Breast epithelium (tissue), 3 donors: ENCODE results near the gene GJB3.
"Not testable (repeated sequence)": the region's sequence is repeated elsewhere in the genome, so short reads cannot be mapped to it uniquely, and the experiment has no call there.

Experiments
- CTCF ChIP-seq, 3 donors: fragments of 450-650 bp; IDR thresholded peaks; one replicate each; pipeline ENCODE4 v1.5.1; 2016 to 2017; ENCODE audit warnings: antibody characterized with exemption in 3 of 3, mild to moderate bottlenecking in 3 of 3, moderate library complexity in 3 of 3
- POLR2AphosphoS5 ChIP-seq, 3 donors: sonication (generic); formaldehyde crosslinking; IDR thresholded peaks; one replicate each; pipeline ENCODE4 v1.6.1; 2017; ENCODE audit warnings: antibody characterized with exemption in 3 of 3

GRCh38 chr1:34773114-34773513, 7.9 kb upstream of the GJB3 start:
- TF ChIP-seq CTCF, POLR2AphosphoS5 (IDR thresholded peaks at IDR 0.05): not testable (repeated sequence)
